SIG-M5 (cell line): ENCODE results near the gene FEZF1.

Experiments
- DNase-seq: peaks from one replicate; lab custom pipeline; 2025; lab: John Stamatoyannopoulos, UW

Gene FEZF1

DNA sequence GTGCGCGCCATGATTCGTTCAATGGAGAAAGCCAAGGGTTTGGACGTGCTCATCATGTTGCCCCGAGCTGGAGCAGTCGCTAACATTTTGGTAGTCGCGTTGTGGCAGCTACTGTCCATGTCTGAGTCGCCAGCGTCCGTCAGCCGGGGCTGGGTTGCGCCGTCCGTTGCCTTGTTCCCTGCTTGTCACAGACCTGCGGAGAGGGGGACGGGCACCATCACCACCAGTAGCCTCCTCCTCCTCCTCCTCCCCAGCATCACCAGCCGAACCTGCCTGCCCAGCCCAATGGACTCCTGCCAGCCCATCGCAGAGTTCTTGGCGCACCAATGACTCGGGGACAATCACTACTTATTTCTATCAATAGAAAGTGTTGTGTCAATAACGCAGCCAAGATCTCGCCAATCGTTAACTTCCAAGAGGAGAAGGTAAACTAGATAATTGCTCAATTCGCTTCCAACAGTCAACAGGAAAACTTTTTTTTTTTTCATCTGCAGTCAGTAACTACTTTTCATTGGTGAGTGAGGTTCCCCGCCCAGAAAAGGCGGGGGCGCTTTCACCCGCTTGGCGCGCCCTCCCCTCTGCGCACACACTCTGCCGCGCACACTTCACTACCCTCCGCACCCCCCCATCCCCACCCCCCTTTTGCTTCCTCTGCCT is at the start of gene FEZF1:
Gene FEZF1, minus strand, starts transcription at position 432 of the 657 bp plus-strand sequence. Its CDS starts 313 bp downstream, at position 119.
- DNase-seq = no peak

DNA sequence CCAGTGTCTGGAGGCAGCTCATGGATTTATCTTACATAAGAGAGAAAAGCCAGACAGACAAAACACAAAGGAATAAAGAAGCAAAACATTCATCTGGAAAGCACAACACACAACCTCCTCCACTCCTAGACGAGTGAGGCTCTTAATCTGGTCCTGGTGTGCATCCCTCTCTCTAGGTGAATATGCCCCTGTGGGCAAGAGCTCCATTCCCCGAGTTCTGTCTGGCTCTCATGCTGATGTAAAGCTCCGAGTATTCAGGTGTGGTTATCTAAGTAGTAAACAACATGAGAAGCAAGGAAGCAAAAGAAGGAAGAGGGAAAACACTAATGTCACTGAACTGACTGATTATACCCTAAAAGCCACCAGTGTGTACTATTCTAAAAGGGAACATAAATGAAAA is 47.9 kb upstream of the FEZF1 start:
- DNase-seq = no peak

DNA sequence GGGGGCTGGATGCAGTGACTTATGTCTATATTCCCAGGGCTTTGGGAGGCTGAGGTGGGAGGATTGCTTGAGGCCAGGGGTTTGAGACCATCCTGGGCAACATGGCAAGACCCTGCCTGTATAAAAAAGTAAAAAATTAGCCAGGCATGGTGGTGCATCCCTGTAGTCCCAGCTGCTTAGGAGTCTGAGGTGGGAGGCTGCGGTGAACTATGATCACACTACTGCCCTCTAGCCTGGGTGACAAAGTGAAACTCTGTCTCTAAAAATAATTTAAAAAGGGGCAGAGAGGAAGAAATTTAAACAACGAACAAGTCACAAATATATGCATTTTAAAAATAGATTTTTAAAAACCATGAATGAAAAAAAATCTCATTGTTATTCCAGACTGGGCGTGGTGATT is 46.2 kb upstream of the FEZF1 start:
- no peak for DNase-seq

DNA sequence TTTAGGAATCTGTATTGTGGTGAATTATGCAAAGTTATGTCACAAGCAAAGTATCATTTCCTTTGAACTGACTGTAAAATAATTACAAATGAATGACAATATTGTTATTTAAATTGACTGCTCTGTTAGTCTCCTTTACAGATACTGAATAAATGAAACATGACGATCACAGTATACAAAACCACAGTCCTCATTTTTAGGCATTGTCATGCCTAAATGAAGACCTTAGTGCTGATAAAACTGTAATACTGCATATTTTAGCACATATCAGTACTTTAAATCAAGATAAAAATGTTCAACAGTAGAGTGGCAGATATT is 39.7 kb upstream of the FEZF1 start:
- DNase-seq = no peak

DNA sequence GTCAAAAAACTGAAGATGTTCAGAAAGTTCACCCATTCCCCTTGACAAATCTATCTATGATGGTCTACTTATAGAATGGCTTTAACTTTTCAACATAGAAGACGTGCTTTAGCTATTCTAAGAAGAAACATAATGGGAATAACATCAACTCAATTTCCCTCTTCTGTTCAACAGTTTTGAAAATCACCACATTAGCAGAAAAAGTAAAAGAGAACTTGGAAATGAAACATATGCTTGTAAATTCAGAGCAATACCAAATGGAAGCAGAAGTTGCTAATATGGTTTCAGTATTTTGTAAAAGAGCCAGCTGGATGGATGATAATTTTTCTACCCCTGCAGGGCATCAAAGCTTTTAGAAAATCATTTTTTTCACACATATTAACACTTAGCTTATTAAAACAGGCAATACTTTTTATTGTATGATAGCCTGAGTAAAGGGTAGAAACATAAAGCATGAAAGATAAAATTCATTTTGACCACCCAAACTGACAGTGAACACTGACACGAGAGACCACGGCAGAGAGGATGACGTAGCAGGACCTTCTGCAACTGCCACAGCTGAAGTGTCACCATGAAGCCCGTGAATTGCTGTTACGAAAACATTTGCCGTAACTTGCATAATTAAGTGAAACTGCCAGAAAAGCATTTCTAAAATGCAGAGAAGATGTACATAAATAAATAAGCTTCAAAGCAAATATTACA is 39.2 kb upstream of the FEZF1 start:
- DNase-seq = no peak

DNA sequence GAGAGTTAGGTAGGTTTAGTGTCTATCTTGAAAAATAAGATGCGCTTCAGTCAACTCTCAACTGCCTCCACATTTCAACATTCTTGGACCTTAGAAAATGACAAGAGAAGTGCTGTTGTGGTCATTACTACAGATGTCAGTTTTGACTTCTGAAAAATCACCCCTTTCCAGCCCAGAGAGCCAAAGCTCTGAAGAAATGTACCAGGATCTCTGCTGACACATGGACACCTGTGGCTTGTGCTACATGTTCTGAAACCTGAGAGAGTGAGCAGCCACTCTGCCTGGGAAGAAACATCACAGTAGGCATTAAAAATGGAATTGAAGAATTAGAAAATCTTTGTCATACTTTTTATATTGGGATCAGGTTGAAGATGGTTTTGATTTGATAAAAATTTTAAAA is 35.9 kb upstream of the FEZF1 start:
- no peak for DNase-seq

DNA sequence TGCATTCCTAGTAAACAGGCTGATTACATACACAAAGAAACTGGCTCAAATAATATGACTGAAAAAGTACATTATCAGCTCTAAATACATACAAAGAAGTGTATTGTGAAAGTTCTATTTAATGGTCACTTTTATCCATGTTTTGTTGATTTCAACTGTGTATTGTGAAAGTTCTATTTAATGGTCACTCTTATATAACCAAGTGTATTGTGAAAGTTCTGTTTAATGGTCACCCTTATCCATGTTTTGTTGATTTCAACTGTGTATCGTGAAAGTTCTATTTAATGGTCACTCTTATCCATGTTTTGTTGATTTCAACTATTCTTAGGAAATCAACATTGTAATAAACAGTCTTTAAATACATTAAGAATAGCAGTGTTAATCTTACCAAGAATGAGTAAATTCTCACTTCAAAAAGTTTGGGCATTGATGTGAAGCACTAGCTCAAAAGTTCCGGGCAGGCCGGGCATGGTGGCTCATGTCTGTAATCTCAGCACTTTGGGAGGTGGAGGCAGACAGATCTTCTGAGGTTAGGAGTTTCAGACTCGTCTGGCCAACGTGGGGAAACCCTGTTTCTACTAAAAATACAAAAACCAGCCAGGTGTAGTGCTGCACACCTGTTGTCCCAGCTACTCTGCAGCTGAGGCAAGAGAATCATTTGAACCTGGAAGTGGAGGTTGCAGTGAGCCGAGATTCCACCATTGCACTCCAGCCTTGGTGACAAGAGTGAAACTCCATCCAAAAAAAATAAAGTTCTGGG is 34.8 kb upstream of the FEZF1 start:
- DNase-seq = no peak

DNA sequence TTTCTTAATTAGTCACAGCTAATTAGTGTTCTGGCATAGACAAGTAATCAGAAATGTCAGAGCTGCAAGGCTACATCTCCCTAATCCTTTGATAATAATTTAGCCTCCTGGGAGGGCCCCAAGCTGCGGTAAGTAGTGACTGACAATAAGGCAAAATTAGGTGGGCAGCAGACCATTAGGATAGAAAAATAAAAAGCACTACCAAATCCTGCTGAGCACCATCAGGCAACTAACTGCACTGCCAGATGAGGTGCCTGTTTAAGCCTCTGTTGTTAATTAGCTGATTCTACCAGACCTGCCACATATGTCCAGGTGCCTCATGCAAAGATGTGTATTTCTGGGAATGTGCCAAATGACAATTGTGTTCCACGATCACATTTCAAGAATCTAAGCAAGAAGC is 32.5 kb upstream of the FEZF1 start:
- no peak for DNase-seq

DNA sequence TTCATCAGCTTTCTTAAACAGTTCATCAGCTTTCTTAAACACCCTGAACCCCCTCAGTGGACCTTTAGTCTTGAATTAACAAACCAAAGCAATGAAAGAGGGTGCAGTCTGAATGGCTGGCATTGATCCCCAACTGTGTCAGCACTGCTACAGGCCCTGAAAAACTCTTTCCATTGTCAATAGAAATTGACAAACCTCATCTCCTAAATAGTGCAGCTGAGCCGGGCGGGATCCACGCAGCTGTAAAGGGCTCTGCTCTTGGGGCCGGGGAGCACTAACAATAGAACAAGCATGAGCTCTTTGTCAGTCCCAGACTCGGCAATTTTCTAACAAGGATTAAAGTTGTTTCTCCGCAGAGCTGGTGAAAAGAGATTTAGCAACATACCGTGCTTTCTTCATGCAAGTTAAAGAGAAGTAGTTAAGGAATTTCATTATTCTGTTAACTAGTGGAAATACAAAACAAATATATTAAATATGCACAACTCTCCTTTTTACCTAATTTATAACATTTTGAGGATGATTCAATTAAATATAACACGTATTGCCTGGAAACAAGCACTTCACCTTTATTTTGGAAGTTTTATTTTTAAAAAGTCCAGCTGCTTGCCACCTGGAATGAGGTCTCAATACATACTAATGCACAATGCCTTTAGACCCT is 24.7 kb upstream of the FEZF1 start:
- DNase-seq = no peak

DNA sequence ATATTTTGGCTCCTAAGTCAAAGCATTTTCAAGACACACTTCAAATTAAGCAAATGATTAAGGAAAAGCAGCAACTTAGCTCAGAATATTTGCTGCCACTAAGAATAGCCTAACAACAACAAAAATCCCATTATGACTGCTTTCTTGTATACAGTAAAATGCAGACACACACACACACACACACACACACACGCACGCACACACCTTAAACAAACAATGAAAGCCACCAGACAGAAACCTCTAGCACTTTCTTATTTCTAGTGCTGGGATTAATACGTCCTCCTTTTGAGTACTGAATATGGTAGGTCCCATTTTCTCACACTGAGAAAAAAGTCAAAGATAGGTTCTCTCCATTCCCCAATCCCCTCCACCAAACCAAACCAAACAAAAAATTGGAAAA is 23.4 kb upstream of the FEZF1 start:
- DNase-seq = no peak

DNA sequence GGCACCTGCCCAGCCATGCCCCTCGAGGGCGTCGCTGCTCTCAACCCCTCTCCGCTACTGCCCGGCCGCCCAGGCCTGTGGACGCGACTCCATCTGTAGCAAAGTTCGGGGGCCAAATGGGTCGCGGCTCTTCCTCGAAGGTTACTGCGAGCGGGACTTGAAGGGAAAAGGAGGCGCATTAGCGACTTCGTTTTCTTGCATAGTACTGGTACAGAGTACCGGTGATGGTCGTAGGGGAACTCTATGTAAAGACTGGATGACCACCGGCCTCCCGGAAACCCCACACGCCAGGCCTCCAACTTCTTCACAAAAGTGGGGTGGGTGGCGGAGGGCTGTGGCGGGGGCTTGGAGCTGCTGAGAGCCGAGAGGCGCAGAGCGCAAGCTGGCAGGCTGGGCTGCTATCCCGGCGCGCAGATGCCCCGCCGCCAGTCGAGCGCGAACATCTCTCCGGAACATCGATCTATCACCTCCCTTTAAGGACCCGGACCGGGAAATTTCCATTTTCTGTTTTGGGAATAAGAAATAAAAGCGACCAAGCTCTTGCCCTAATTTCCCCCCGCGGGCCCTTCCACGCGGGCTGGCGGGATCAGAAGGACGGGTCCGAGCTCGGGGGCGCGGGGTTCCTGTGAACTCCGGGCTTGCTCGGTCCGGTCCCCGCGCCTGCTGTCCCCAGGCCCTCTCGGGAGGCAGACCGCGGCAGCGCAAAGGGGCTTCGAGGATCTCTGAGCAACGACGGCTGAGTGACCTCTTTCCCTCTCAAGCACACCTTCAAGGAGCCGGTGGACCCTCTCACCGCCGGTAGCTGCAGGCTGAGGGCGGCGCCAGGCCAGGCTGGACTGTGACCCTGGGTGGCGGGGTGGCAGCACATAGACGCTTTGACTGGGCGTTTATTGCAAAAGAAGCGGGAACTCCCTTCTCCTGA is 12.2 kb upstream of the FEZF1 start:
- no peak for DNase-seq

DNA sequence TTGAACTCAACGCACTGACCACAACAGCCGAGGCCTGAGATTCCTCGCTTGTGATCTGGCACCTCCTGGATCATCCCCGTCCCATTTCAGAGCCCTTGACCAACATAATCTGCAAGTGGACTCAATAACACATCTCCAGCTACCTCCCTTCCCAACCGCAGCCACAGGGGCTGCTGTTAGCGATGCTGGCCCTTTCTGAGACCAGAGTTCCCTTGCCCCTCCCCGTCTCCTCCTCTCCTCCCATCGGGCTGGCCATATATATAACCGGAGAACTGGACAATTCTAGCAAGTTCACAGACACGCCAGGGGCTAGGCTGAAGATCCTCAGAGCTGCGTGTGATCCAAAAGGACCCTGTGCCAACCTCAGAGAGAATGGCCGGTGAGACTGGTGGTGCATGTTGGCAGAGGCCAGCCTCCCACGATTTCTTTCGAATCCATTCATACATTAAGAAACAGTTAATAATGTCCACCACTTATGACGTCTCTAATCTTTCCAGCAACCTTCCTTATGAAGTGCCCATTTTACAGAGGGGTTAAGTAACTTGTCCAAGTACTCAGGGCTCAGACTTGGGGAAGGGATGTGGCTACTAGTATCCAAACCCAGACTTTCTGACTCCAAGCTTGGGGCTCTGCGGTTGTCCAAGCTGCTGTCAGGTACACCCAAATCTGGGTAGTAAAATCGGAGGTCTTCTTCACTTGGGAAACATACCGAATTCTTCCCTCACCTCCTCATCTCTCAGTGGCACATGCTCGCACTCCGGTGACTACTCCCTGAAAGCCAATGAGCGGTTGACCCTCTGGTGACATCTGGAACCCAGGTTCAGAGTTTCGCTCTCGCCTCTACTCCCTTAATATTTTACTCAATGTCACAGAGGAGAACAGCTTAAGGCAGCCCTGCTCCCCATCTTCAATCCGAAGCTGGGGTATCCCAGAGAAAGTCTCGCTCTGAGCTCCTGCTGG is 11.2 kb upstream of the FEZF1 start:
- no peak for DNase-seq

DNA sequence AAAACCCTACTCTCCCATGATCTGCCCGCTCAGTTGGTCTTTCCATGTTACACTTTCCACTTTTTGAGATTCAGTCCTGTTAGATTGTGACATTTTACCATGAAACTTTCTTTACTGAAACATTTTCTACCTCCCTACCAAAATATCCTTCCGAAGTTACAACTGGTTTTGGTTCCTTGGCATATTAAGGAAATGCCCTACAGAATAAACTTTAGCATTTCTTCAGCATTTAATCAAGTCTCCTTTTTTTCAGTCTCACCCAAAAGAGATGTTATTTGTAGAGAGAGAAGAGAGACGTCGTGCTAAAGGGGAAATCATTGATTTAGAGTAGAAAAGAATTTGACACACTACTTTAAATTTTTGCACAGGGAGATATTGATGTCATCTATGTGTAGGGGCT is 9.7 kb upstream of the FEZF1 start:
- DNase-seq = no peak

DNA sequence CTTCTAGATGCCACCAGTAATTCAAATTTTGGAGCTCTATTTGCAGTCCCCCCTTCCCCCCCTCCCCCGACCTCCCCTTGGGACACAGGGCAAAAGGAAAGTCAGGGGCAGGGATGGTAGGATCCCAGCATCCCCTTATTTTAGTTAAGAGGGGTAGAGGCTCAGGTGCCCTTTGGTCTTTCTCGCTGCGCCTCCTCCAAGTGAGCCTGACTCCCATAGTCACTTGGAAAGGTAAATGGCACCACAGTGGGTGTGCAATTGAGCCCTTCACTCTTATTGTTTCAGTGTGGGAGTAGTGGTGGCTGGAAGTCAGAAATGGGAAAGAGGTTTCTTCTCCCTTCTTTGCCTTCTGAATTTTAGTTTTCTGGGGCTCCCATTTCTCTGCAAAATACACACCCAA is 8.2 kb upstream of the FEZF1 start:
- DNase-seq = no peak

DNA sequence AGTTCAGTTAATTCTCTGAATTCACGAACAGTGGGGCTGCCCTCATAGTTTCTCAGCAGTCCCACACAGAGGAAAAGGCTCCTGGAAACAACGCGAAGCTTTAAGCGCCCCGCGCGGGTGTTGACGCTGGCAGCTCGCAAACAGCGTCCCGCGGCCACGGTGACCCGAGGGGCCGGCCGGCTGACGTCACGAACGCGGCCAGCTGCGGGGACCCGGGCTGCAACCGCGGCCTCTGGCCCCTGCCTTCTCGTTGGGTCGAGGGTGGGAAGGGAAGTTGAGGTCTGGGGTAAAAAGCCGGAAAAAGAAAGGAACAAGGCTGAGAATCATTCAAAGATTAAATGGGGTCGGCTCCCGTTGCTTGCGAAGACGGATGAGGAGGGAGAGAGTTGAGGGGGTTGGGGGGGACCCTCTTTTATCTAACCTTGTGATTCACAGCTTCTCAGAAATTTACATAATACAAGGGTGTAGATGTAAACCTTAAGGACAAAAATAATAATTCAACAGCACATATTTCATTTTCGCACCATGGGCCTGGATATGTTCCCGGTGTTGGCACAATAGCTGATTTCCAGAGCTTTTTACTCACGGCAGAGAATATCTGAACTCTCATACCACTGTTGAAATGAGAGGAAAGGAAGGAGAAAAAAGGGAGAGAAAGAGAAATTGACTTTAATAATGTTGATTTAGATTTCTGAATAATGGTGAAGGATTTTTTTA is 7.3 kb upstream of the FEZF1 start:
- DNase-seq = no peak

DNA sequence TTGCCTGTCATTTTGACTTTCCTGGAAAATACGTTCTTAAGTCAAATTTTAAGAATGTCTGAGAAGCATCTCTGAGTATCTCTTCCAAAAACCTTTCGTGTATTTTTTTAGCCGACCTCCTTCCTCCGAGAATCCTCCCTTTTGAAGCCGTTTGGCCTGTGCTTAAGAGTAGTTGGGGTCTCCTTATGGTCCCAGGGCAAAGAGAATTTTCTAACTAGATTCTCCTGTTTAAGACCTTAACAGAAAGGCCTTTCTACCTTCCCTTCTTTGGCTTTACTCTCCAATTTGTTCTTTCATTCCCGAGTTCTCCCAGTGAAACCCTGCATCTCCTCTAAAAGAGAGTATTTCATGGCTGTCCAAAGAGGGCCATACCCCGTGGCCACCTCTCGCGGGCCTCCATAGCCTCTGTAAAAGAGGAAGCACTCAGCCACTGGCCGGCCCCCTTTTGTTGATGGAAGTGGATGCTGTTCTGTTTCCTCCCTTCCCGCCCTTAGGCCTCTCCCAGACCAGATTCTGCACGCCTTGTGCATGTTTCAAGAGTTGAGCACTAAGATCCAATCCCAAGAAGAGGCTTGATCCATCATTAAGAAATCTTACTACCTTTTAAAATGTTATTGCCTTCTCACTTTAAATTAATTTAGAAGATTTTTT is 6.6 kb upstream of the FEZF1 start:
- DNase-seq = no peak

DNA sequence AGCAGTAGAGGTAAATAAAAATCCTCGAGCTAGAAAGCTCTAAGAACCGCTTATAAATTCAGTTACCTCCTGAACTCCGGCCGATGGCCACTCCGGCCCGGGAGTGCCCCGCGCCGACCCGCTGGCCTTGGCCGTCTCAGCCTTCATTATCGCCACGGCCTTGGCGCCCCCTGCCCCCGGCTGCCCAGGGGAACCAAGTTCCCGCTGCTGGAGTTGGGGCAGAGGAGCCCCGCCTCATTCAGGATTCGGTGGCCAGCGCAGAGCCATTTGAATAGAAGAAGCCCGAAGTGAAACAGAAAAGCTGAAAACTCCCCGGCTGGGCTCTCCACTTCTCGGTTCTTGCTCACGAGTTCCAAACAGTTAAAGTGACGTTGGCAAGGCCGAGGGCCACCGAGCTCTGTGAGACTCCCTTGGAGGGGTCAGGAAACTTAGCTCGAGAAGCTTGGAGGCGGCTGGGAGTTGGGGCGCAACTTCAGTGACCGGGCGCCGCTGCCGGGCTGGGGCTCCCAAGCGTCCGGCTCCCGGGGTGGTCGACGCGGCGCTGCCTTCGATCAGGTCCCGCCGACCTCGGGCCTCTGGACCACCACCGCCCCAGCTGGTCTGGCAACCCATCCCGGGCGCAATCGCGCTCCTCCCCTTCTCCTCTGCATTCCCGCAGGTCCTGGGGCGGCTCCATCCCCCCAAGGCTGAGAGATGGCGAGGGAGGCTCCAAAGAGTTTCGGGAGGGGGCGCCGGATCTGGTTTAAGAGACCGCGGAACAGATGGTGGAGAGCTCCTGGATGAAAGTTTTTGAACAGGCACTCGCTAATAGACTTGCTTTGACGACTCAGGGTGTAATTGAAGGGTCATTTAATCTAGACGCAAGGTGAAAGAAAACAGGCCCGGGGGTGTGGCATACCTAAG is 5.8 kb upstream of the FEZF1 start:
- no peak for DNase-seq

DNA sequence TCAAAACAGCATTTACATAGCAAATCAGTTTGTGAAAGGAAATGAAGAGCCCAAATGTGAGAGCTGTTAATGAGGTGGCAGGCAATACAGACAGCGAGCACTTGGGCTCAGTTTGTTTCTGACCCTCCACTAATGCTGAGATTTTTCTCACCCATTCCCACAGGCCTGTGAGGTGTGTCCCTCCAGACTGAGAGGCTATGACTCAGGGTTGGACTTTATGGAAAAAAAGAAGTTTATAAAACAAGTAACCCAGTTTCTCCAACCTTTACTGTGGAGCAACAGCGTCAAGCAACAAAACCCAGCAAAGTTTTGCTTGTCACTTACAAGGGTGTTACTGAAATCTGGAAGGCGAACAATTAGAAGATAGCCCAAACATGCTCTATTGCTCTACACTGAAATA is 4.9 kb upstream of the FEZF1 start:
- DNase-seq = no peak
